CD14-positive monocyte (primary cell): ENCODE data around the gene CCDC69. TPM values are rescaled to one million over a fixed set of nuclear protein-coding genes. Genes with fewer than 3 reads are reported as not detected.

ENCODE experiments used
- DNase-seq, 3 donors: peaks; one replicate each; pipeline ENCODE4 v3.0.0-alpha.2; 2011 to 2022
- H2AFZ ChIP-seq: 2 replicates; pipeline ENCODE4 v1.6.0; 2012; ENCODE audit warnings: mild to moderate bottlenecking, low read depth, low read length, inconsistent platforms; ENCODE audit not compliant: insufficient read depth, poor library complexity, severe bottlenecking
- H3K27ac ChIP-seq, 2 donors: 1 replicate in 1 of 2; 2 replicates in 1 of 2; pipeline ENCODE4 v1.5.1; 2012 to 2013; ENCODE audit warnings: low read length in 2 of 2, control low read depth in 1 of 2, inconsistent platforms in 1 of 2, low read depth in 1 of 2, mild to moderate bottlenecking in 1 of 2
- H3K27me3 ChIP-seq, 2 donors: one replicate each; pipeline versions ENCODE4 v1.6.0 to v1.6.1; 2011 to 2013; ENCODE audit warnings: low read length in 2 of 2; ENCODE audit not compliant: control insufficient read depth in 2 of 2, insufficient read depth in 2 of 2
- H3K36me3 ChIP-seq, 2 donors: replicated peaks in 1 of 2; 1 replicate in 1 of 2; 2 replicates in 1 of 2; pipeline versions ENCODE4 v1.5.1 to v1.6.1; 2012 to 2013; ENCODE audit warnings: low read length in 2 of 2, control low read depth in 1 of 2, inconsistent platforms in 1 of 2, mild to moderate bottlenecking in 1 of 2; ENCODE audit not compliant: insufficient read depth in 2 of 2, control insufficient read depth in 1 of 2
- H3K4me1 ChIP-seq, 2 donors: 1 replicate in 1 of 2; 2 replicates in 1 of 2; pipeline versions ENCODE4 v1.5.1 to v1.6.1; 2012 to 2013; ENCODE audit warnings: low read length in 2 of 2, control low read depth in 1 of 2, inconsistent platforms in 1 of 2, mild to moderate bottlenecking in 1 of 2, moderate library complexity in 1 of 2; ENCODE audit not compliant: insufficient read depth in 2 of 2, control insufficient read depth in 1 of 2
- H3K4me2 ChIP-seq: replicated peaks from 2 replicates; pipeline ENCODE3; 2012; ENCODE audit warnings: low read length, moderate library complexity, mild to moderate bottlenecking; ENCODE audit not compliant: poor library complexity, severe bottlenecking; ENCODE audit errors: extremely low read depth
- H3K4me3 ChIP-seq, 3 experiments: fragments of 200-600 bp in 1 of 3; sonication (generic) in 1 of 3; replicated peaks in 1 of 3; 1 replicate in 2 of 3; 2 replicates in 1 of 3; pipeline ENCODE4 v1.5.1; 2011 to 2013; ENCODE audit warnings: low read length in 3 of 3, mild to moderate bottlenecking in 3 of 3, control low read depth in 2 of 3, low read depth in 2 of 3, inconsistent platforms in 1 of 3, moderate library complexity in 1 of 3
- H3K79me2 ChIP-seq: 2 replicates; pipeline ENCODE4 v1.6.0; 2012; ENCODE audit warnings: mild to moderate bottlenecking, control low read depth, inconsistent platforms, low read length, moderate library complexity; ENCODE audit not compliant: insufficient read depth
- H3K9ac ChIP-seq: 2 replicates; pipeline ENCODE4 v1.6.0; 2017; ENCODE audit warnings: low read length, mild to moderate bottlenecking; ENCODE audit not compliant: insufficient read depth, poor library complexity, severe bottlenecking
- H3K9me3 ChIP-seq, 2 donors: replicated peaks in 1 of 2; 1 replicate in 1 of 2; 2 replicates in 1 of 2; pipeline versions ENCODE4 v1.5.1 to v1.6.1; 2012 to 2013; ENCODE audit warnings: low read length in 2 of 2, control low read depth in 1 of 2; ENCODE audit not compliant: control insufficient read depth in 1 of 2, insufficient read depth in 1 of 2
- H4K20me1 ChIP-seq: 2 replicates; pipeline ENCODE4 v1.6.0; 2012; ENCODE audit warnings: mild to moderate bottlenecking, low read length, control low read depth, moderate library complexity; ENCODE audit not compliant: insufficient read depth
- H3K27ac Mint-ChIP-seq, 7 donors: one replicate each; pipeline ENCODE4 v1.8.0; 2020; ENCODE audit warnings: mild to moderate bottlenecking in 7 of 7, mixed read lengths in 7 of 7, moderate library complexity in 6 of 7, inconsistent platforms in 2 of 7
- H3K27me3 Mint-ChIP-seq, 3 donors: one replicate each; pipeline ENCODE4 v1.8.0; 2021 to 2022; ENCODE audit warnings: low read depth in 3 of 3, mild to moderate bottlenecking in 3 of 3, mixed read lengths in 3 of 3, moderate library complexity in 3 of 3, inconsistent platforms in 1 of 3
- H3K36me3 Mint-ChIP-seq, 2 donors: one replicate each; pipeline ENCODE4 v1.8.0; 2020; ENCODE audit warnings: mixed read lengths in 2 of 2, inconsistent platforms in 1 of 2, mild to moderate bottlenecking in 1 of 2
- H3K4me1 Mint-ChIP-seq: one replicate; pipeline ENCODE4 v1.8.0; 2020; ENCODE audit warnings: mild to moderate bottlenecking, mixed read lengths
- H3K4me3 Mint-ChIP-seq, 2 donors: one replicate each; pipeline ENCODE4 v1.8.0; 2020; ENCODE audit warnings: mild to moderate bottlenecking in 2 of 2, mixed read lengths in 2 of 2, moderate library complexity in 1 of 2
- H3K9me3 Mint-ChIP-seq, 7 donors: one replicate each; pipeline ENCODE4 v1.8.0; 2020 to 2022; ENCODE audit warnings: mixed read lengths in 7 of 7, mild to moderate bottlenecking in 6 of 7, moderate library complexity in 6 of 7, inconsistent platforms in 2 of 7
- WGBS: methylation state at CpG from one replicate; pipeline ENCODE4 v1.1.5; 2013; ENCODE audit warnings: missing lambda C conversion rate; ENCODE audit not compliant: insufficient coverage; 5-methylcytosine and 5-hydroxymethylcytosine counted together
- intact Hi-C, 2 donors: fragments of 100-400 bp; cut with micrococcal nuclease; formaldehyde crosslinking; loops; one replicate each; pipeline versions ENCODE4 v1.15.0 to v1.15.1; 2023
- polyA plus RNA-seq, 3 donors: library from polyadenylated mRNA; depleted of rRNA in 1 of 3; unstranded in 2 of 3; stranded (reverse) in 1 of 3; fragments of 300-500 nt in 2 of 3; fragments of >200 nt in 1 of 3; fragmentation: Illumina TruSeq in 2 of 3; gene quantifications; 1 replicate in 2 of 3; 2 replicates in 1 of 3; pipeline ENCODE4 v1.2.3, GENCODE V29; 2012 to 2021
- TF ChIP-seq, protein P1 (sequence below): fragments of 200-600 bp; IDR thresholded peaks from one replicate; pipeline ENCODE4 v1.8.0; 2022; ENCODE audit warnings: antibody characterized with exemption, mild to moderate bottlenecking

CCDC69 gene
- polyA plus RNA-seq, 3 donors, result 68.4 to 176 (median 84.1) TPM

DNA sequence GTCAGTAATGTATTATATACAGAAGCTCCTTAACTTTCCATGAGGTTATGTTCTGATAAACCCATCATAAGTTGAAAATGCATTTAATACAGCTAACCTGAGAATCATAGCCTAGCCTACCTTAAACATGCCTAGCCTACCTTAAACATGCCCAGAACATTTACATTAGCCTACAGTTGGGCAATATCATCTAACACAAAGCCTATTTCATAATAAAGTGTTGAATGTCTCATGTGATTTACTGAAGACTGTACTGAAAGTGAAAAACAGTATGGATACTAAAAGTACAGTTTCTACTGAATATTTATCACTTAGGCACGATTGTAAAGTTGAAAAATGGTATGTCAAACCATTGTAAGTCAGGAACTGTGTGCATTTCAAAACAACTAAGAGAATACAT, 30.7 kb upstream of the CCDC69 start:
- TF ChIP-seq, protein P1, sequence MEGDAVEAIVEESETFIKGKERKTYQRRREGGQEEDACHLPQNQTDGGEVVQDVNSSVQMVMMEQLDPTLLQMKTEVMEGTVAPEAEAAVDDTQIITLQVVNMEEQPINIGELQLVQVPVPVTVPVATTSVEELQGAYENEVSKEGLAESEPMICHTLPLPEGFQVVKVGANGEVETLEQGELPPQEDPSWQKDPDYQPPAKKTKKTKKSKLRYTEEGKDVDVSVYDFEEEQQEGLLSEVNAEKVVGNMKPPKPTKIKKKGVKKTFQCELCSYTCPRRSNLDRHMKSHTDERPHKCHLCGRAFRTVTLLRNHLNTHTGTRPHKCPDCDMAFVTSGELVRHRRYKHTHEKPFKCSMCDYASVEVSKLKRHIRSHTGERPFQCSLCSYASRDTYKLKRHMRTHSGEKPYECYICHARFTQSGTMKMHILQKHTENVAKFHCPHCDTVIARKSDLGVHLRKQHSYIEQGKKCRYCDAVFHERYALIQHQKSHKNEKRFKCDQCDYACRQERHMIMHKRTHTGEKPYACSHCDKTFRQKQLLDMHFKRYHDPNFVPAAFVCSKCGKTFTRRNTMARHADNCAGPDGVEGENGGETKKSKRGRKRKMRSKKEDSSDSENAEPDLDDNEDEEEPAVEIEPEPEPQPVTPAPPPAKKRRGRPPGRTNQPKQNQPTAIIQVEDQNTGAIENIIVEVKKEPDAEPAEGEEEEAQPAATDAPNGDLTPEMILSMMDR, result no peak

DNA sequence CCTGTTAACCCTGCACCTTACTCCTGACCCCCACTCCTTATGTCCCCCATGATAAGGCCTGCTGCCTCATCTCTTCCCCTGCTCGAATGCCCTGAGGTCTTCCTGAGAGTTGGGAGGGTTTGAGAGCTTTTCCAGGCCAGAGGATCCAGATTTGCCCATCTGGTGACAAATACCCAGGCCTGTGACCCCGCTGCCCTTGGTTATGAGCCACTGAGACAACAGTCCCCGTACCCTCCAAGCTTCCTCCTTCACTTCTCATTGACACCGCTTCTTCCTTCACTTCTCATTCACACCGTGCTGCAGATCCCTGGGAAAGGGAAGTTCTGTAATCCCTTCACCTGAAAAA, 29.7 kb upstream of the CCDC69 start:
- peaks cover 67% of the 10 kb centered on the region for H3K4me1 Mint-ChIP-seq
- H3K9ac ChIP-seq, result peak overlapping the region; percentile 71
- 0% methylated on average over 1 of the region's 5 CpGs for WGBS
- H3K27me3 ChIP-seq, result no peaks in the 10 kb centered on the region
- peak overlapping the region; percentile 91 to 94 for H3K27ac ChIP-seq
- H3K27ac Mint-ChIP-seq, result peak overlapping the region; percentile 92 to 100 (median 97)
- DNase-seq, result peak in 2 of 3 donors; percentile 52 to 71
- H2AFZ ChIP-seq, result peak overlapping the region; percentile 76
- H3K9me3 ChIP-seq, result no peaks in the 10 kb centered on the region
- no peaks in the 10 kb centered on the region for H3K36me3 ChIP-seq
- H3K9me3 Mint-ChIP-seq, result no peaks in the 10 kb centered on the region
- peaks cover 54% of the 10 kb centered on the region for H3K79me2 ChIP-seq
- TF ChIP-seq, protein P1, result no peak
- peaks cover 61 to 77% of the 10 kb centered on the region in 2 donors for H3K4me1 ChIP-seq
- peak overlapping the region; percentile 78 to 99 (median 81) for H3K4me3 ChIP-seq
- peaks cover 0 to 4% (median 0%) of the 10 kb centered on the region in 3 donors for H3K27me3 Mint-ChIP-seq
- peaks cover 18% of the 10 kb centered on the region for H4K20me1 ChIP-seq
- peaks cover 4 to 7% of the 10 kb centered on the region in 2 donors for H3K36me3 Mint-ChIP-seq
- peak overlapping the region; percentile 100 for H3K4me2 ChIP-seq
- intact Hi-C loops, result loop anchor here in 1 of 2 donors (5.0 to 10.0 kb wide), 2 partner anchors 36 to 199 kb away; no protein-coding TSS in a partner anchor
- peak overlapping the region; percentile 96 to 99 for H3K4me3 Mint-ChIP-seq

More for the DNA sequence above, 30.7 kb upstream of the CCDC69 start:
- Mint-ChIP-seq H3K27ac (peak overlapping the region; percentile 92 to 100 (median 97)), H3K4me1 (peaks cover 70% of the 10 kb centered on the region), H3K9me3 (no peaks in the 10 kb centered on the region), H3K36me3 (peaks cover 12% of the 10 kb centered on the region in 2 donors), H3K27me3 (peaks cover 0 to 2% (median 2%) of the 10 kb centered on the region in 3 donors), H3K4me3 (peak overlapping the region; percentile 96 to 99)
- no peaks in the 10 kb centered on the region for H3K27me3 ChIP-seq
- peaks cover 64% of the 10 kb centered on the region for H3K79me2 ChIP-seq
- no peaks in the 10 kb centered on the region for H3K9me3 ChIP-seq
- H2AFZ ChIP-seq, result no peak overlapping the region
- peak overlapping the region in 2 of 3 experiments; percentile 78 to 99 for H3K4me3 ChIP-seq
- no peak overlapping the region for H3K9ac ChIP-seq
- peak overlapping the region; percentile 100 for H3K4me2 ChIP-seq
- peaks cover under 1 to 1% of the 10 kb centered on the region in 2 donors for H3K36me3 ChIP-seq
- intact Hi-C loops, result loop anchor here in 1 of 2 donors (5.0 to 10.0 kb wide), 2 partner anchors 37 to 200 kb away; no protein-coding TSS in a partner anchor
- H4K20me1 ChIP-seq, result peaks cover 28% of the 10 kb centered on the region
- no CpG with 5 or more reads among the region's 1 CpG for WGBS
- peak in 2 of 3 donors; percentile 43 to 63 for DNase-seq
- H3K27ac ChIP-seq, result peak overlapping the region; percentile 83 to 94
- peaks cover 71 to 79% of the 10 kb centered on the region in 2 donors for H3K4me1 ChIP-seq
